Activated B cell treated with CpG ODN at 0.5 μM for 24 hours (primary cell): Measurements from ENCODE around the gene ARHGEF19. TPM values are rescaled to one million over a fixed set of nuclear protein-coding genes. Genes with fewer than 3 reads are reported as not detected.

Experiments
- ATAC-seq: fragments of 200-7000 bp; cut with Tn5 transposase; one replicate; pipeline ENCODE4 v1.10.0; 2021; ENCODE audit warnings: low read depth, mild to moderate bottlenecking, moderate library complexity
- CTCF ChIA-PET: fragments of 350-600 bp; sonication (Branson Sonifier 250); formaldehyde crosslinking; loops from one replicate; lab custom pipeline; 2021; ENCODE audit warnings: antibody characterized with exemption; lab: Charles Lee
- POLR2A ChIA-PET: fragments of 350-600 bp; sonication (Branson Sonifier 250); formaldehyde crosslinking; loops from one replicate; lab custom pipeline; 2021; ENCODE audit warnings: antibody characterized with exemption; lab: Charles Lee
- DNase-seq: peaks from one replicate; pipeline ENCODE4 v3.0.0; 2022
- H3K27ac Mint-ChIP-seq: one replicate; pipeline ENCODE4 v1.8.0; 2020; ENCODE audit warnings: mixed read lengths
- H3K27me3 Mint-ChIP-seq: one replicate; pipeline ENCODE4 v1.8.0; 2021; ENCODE audit warnings: mixed read lengths
- H3K36me3 Mint-ChIP-seq: one replicate; pipeline ENCODE4 v1.8.0; 2021; ENCODE audit warnings: low read depth, mixed read lengths
- H3K4me1 Mint-ChIP-seq: one replicate; pipeline ENCODE4 v1.8.0; 2021; ENCODE audit warnings: mixed read lengths
- H3K4me3 Mint-ChIP-seq: one replicate; pipeline ENCODE4 v1.8.0; 2020; ENCODE audit warnings: mild to moderate bottlenecking, mixed read lengths
- H3K9me3 Mint-ChIP-seq: one replicate; pipeline ENCODE4 v1.8.0; 2020; ENCODE audit warnings: mixed read lengths
- CTCF ChIP-seq: fragments of 200-600 bp; IDR thresholded peaks from one replicate; pipeline ENCODE4 v1.8.0; 2022; ENCODE audit warnings: antibody characterized with exemption, mild to moderate bottlenecking
- intact Hi-C: fragments of 100-400 bp; cut with micrococcal nuclease; formaldehyde crosslinking; loops from one replicate; pipeline ENCODE4 v1.15.1; 2024
- total RNA-seq: library from RNA; stranded (reverse); gene quantifications from 2 replicates; pipeline ENCODE4 v1.2.3, GENCODE V29; 2022

The ARHGEF19 gene
- total RNA-seq, 1 donor from 2014 or later, result 7.7 TPM

GRCh38 chr1:16207318-16208269, 4.9 kb downstream of the ARHGEF19 start:
- peaks cover 3% of the 10 kb centered on the region for H3K4me1 Mint-ChIP-seq
- H3K4me3 Mint-ChIP-seq, result peak overlapping the region; percentile 91
- peak overlapping the region; percentile 70 for H3K27ac Mint-ChIP-seq
- DNase-seq (no peak), ATAC-seq (no peak)
- no peaks in the 10 kb centered on the region for H3K27me3 Mint-ChIP-seq
- TF ChIP-seq CTCF, result no peak
- POLR2A ChIA-PET, result interaction anchor here (0.6 to 1.7 kb wide), 12 partner anchors 10 to 1117 kb away, joined by 3 to 32 read pairs (median 4); partner anchors contain the start of genes CPLANE2, NECAP2 and RNU1-1
- intact Hi-C loops, result loop anchor here (1.0 to 5.0 kb wide), 5 partner anchors 10 to 681 kb away; partner anchors contain the start of genes DNAJC16 and FBXO42
- H3K9me3 Mint-ChIP-seq, result no peaks in the 10 kb centered on the region
- peaks cover 20% of the 10 kb centered on the region for H3K36me3 Mint-ChIP-seq
- CTCF ChIA-PET, result interaction anchor here (0.5 kb wide), 1 partner anchor 573 kb away, joined by 3 read pairs; no protein-coding TSS in a partner anchor

- Mint-ChIP-seq H3K36me3 (peaks cover 20% of the 10 kb centered on the region), H3K27ac (peak overlapping the region; percentile 91), H3K27me3 (no peaks in the 10 kb centered on the region), H3K4me3 (peak overlapping the region; percentile 91), H3K4me1 (peaks cover 3% of the 10 kb centered on the region), H3K9me3 (no peaks in the 10 kb centered on the region)
- TF ChIP-seq CTCF, result no peak
- CTCF ChIA-PET, result interaction anchor here (0.6 to 1.0 kb wide), 2 partner anchors 12 to 158 kb away, joined by 3 read pairs; no protein-coding TSS in a partner anchor
- POLR2A ChIA-PET, result interaction anchor here (0.5 to 1.7 kb wide), 13 partner anchors 10 to 1116 kb away, joined by 3 to 32 read pairs (median 4); partner anchors contain the start of genes CPLANE2, NECAP2 and RNU1-1
- DNase-seq, result peak; percentile 82
- ATAC-seq, result peak; percentile 89
- intact Hi-C loops, result loop anchor here (1.0 to 5.0 kb wide), 5 partner anchors 11 to 680 kb away; partner anchors contain the start of genes DNAJC16 and FBXO42
Measured at GRCh38 chr1:16206547-16207317, 5.7 kb downstream of the ARHGEF19 start.

GRCh38 chr1:16205891-16206546, 6.4 kb downstream of the ARHGEF19 start:
- peak; percentile 1 for ATAC-seq
- peaks cover 24% of the 10 kb centered on the region for H3K36me3 Mint-ChIP-seq
- H3K4me3 Mint-ChIP-seq, result peak overlapping the region; percentile 91
- intact Hi-C loops, result loop anchor here (1.0 to 5.0 kb wide), 4 partner anchors 37 to 679 kb away; partner anchors contain the start of genes DNAJC16 and FBXO42
- peaks cover 3% of the 10 kb centered on the region for H3K4me1 Mint-ChIP-seq
- no peak overlapping the region for H3K27ac Mint-ChIP-seq
- no peaks in the 10 kb centered on the region for H3K9me3 Mint-ChIP-seq
- no peaks in the 10 kb centered on the region for H3K27me3 Mint-ChIP-seq
- no peak for TF ChIP-seq CTCF
- ChIA-PET CTCF (interaction anchor here (1.0 to 3.4 kb wide), 2 partner anchors 13 to 38 kb away, joined by 3 to 17 read pairs; no protein-coding TSS in a partner anchor), POLR2A (interaction anchor here (0.5 to 1.7 kb wide), 4 partner anchors 11 to 501 kb away, joined by 3 to 32 read pairs (median 5); partner anchors contain the start of gene CPLANE2)
- DNase-seq, result no peak

GRCh38 chr1:16205334-16205671, 7.1 kb downstream of the ARHGEF19 start:
- no peaks in the 10 kb centered on the region for H3K9me3 Mint-ChIP-seq
- H3K4me3 Mint-ChIP-seq, result no peak overlapping the region
- ATAC-seq, result no peak
- no peak for TF ChIP-seq CTCF
- no peak for DNase-seq
- intact Hi-C loops, result loop anchor here (1.0 to 5.0 kb wide), 2 partner anchors 39 to 147 kb away; partner anchors contain the start of gene FBXO42
- H3K27me3 Mint-ChIP-seq, result no peaks in the 10 kb centered on the region
- H3K27ac Mint-ChIP-seq, result no peak overlapping the region
- peaks cover 3% of the 10 kb centered on the region for H3K4me1 Mint-ChIP-seq
- POLR2A ChIA-PET, result interaction anchor here (1.2 kb wide), 1 partner anchor 32 kb away, joined by 3 read pairs; the partner anchor contains the start of gene CPLANE2
- peaks cover 25% of the 10 kb centered on the region for H3K36me3 Mint-ChIP-seq
- CTCF ChIA-PET, result interaction anchor here (2.3 to 3.4 kb wide), 2 partner anchors 12 to 39 kb away, joined by 10 to 17 read pairs; no protein-coding TSS in a partner anchor
